Measurements from ENCODE around the gene WFS1. TPM values are rescaled to one million over a fixed set of nuclear protein-coding genes. Genes with fewer than 3 reads are reported as not detected.

WFS1 gene
- total RNA-seq, 2 donors from 2014 or later: 77.9 to 131 TPM

DNA sequence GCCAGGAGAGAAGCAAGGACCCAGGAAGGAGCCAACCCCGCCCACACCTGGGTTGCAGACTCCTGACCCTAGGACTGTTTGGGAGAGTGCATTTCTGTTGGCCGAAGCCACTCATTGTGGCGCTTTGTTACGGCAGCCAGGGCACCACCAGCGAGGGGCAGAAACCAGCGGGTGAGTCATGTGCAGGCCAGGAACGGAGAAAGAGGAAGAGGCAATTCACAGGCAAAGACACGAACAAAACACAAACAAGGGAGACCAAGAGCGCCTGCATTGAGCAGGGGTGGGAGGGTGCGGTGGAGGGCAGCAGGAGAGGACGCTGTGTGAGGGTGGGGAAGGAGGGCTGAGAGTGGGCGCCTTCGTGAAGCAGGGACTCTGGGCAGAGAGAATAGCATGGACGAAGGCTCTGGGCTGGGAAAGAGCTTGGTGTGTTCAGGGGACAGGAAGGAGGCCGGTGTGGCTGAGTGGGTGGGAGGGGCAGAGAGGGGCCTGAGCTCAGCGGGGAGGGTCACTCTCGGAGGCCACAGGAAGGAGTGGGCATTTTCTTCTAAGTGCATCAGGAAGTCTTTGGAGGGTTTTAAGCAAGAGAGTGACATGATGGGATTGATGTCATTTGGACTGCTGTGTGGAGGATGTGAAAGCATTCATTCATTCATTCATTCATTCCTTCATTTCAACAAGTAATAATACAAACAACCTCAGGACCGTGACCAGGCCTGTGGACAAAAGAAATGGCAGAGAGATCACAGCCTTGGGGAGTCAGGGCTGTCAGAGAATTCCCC, 12.2 kb upstream of the WFS1 start:
- Histone ChIP-seq H3K36me3 (no peaks in the 10 kb centered on the region), H3K4me3 (peak overlapping the region; percentile 27), H3K27ac (no peak overlapping the region), H3K4me1 (ENCODE audit: control insufficient read depth in 1 of 2, low read depth in 2 of 2) (no peaks in the 10 kb centered on the region), H3K27me3 (replicated peaks; ENCODE audit: insufficient read depth) (no peaks in the 10 kb centered on the region), H3K9me3 (no peaks in the 10 kb centered on the region)
- DNase-seq (ENCODE audit: low spot score): no peak
- TF ChIP-seq, protein P1, sequence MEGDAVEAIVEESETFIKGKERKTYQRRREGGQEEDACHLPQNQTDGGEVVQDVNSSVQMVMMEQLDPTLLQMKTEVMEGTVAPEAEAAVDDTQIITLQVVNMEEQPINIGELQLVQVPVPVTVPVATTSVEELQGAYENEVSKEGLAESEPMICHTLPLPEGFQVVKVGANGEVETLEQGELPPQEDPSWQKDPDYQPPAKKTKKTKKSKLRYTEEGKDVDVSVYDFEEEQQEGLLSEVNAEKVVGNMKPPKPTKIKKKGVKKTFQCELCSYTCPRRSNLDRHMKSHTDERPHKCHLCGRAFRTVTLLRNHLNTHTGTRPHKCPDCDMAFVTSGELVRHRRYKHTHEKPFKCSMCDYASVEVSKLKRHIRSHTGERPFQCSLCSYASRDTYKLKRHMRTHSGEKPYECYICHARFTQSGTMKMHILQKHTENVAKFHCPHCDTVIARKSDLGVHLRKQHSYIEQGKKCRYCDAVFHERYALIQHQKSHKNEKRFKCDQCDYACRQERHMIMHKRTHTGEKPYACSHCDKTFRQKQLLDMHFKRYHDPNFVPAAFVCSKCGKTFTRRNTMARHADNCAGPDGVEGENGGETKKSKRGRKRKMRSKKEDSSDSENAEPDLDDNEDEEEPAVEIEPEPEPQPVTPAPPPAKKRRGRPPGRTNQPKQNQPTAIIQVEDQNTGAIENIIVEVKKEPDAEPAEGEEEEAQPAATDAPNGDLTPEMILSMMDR (IDR thresholded peaks at IDR 0.05): no peak
- ATAC-seq (ENCODE audit: insufficient number of reproducible peaks, low FRiP score, low read depth): no peak

GRCh38 chr4:6258026-6258360, 11.7 kb upstream of the WFS1 start:
- H3K36me3 ChIP-seq: no peaks in the 10 kb centered on the region
- TF ChIP-seq, protein P1 (IDR thresholded peaks at IDR 0.05): no peak
- H3K27ac ChIP-seq: no peak overlapping the region
- no peaks in the 10 kb centered on the region for H3K9me3 ChIP-seq
- no peaks in the 10 kb centered on the region for H3K27me3 ChIP-seq (replicated peaks; ENCODE audit: insufficient read depth)
- no peak for DNase-seq (ENCODE audit: low spot score)
- no peak for ATAC-seq (ENCODE audit: insufficient number of reproducible peaks, low FRiP score, low read depth)
- H3K4me3 ChIP-seq: no peak overlapping the region
- H3K4me1 ChIP-seq (ENCODE audit: control insufficient read depth in 1 of 2, low read depth in 2 of 2): no peaks in the 10 kb centered on the region

- ATAC-seq (ENCODE audit: insufficient number of reproducible peaks, low FRiP score, low read depth): no peak
- Histone ChIP-seq H3K9me3 (no peaks in the 10 kb centered on the region), H3K27ac (no peak overlapping the region), H3K4me1 (ENCODE audit: control insufficient read depth in 1 of 2, low read depth in 2 of 2) (no peaks in the 10 kb centered on the region), H3K4me3 (no peak overlapping the region), H3K36me3 (no peaks in the 10 kb centered on the region), H3K27me3 (replicated peaks; ENCODE audit: insufficient read depth) (no peaks in the 10 kb centered on the region)
- TF ChIP-seq, protein P1 (IDR thresholded peaks at IDR 0.05): no peak
- no peak for DNase-seq (ENCODE audit: low spot score)
These were observed 10.9 kb upstream of the WFS1 start for GRCh38 chr4:6258741-6259140.

- TF ChIP-seq, protein P1 (IDR thresholded peaks at IDR 0.05): no peak
- Histone ChIP-seq H3K9me3 (no peaks in the 10 kb centered on the region), H3K27ac (no peak overlapping the region), H3K27me3 (replicated peaks; ENCODE audit: insufficient read depth) (no peaks in the 10 kb centered on the region), H3K4me1 (ENCODE audit: control insufficient read depth in 1 of 2, low read depth in 2 of 2) (no peaks in the 10 kb centered on the region), H3K36me3 (no peaks in the 10 kb centered on the region), H3K4me3 (no peak overlapping the region)
- ATAC-seq (ENCODE audit: insufficient number of reproducible peaks, low FRiP score, low read depth) (no peak), DNase-seq (ENCODE audit: low spot score) (no peak)
These were observed 9.8 kb upstream of the WFS1 start for GRCh38 chr4:6259886-6260285.

DNA sequence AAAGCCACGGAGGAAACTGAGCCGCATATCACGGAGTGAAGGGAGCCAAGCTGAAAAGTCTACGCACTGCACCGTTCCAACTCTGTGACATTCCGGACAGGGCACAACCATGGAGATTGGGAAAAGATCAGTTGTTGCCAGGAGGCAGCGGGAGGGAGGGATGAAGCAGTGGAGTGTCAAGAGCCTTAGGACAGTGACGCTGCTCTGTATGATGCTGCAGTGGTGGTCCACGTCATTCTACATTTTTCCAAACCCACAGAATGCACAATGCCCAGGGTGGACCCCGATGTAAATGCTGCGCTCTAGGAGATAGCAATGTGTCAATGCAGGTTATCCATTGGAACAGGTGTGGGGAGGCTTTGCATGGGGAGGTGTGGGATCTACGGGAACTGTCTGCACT, 7.5 kb upstream of the WFS1 start:
- Histone ChIP-seq H3K36me3 (no peaks in the 10 kb centered on the region), H3K27me3 (replicated peaks; ENCODE audit: insufficient read depth) (no peaks in the 10 kb centered on the region), H3K27ac (no peak overlapping the region), H3K9me3 (no peaks in the 10 kb centered on the region), H3K4me3 (no peak overlapping the region), H3K4me1 (ENCODE audit: control insufficient read depth in 1 of 2, low read depth in 2 of 2) (no peaks in the 10 kb centered on the region)
- DNase-seq (ENCODE audit: low spot score): no peak
- TF ChIP-seq, protein P1 (IDR thresholded peaks at IDR 0.05): no peak
- no peak for ATAC-seq (ENCODE audit: insufficient number of reproducible peaks, low FRiP score, low read depth)
